Cardiac fibroblast (primary cell): ENCODE data around the gene RIBC2.
A peak's percentile ranks its signal among the peaks of the same experiment; 100 is the strongest.

Source experiments
- DNase-seq, 2 donors: peaks; one replicate each; pipeline versions ENCODE4 v3.0.0 to v3.0.0-alpha.2; 2010; ENCODE audit warnings: low read depth in 2 of 2
- H3K4me3 ChIP-seq, 2 donors: replicated peaks in 1 of 2; 1 replicate in 1 of 2; 2 replicates in 1 of 2; pipeline ENCODE4 v1.5.1; 2011; ENCODE audit warnings: low read depth in 2 of 2, low read length in 2 of 2, mild to moderate bottlenecking in 2 of 2, moderate library complexity in 1 of 2
- CTCF ChIP-seq: IDR thresholded peaks from one replicate; pipeline ENCODE4 v1.5.1; 2011; ENCODE audit warnings: low read depth, mild to moderate bottlenecking, low read length, inconsistent platforms

Gene RIBC2

GRCh38 chr22:45478108-45478771 is 64.7 kb downstream of the RIBC2 start:
- peak; percentile 67 to 93 for DNase-seq
- no peak overlapping the region for H3K4me3 ChIP-seq
- no peak for TF ChIP-seq CTCF

- no peak for DNase-seq
- H3K4me3 ChIP-seq: no peak overlapping the region
- no peak for TF ChIP-seq CTCF
Measured at GRCh38 chr22:45480717-45481116, 67.2 kb downstream of the RIBC2 start.

GRCh38 chr22:45481661-45482060 is 68.2 kb downstream of the RIBC2 start:
- no peak for TF ChIP-seq CTCF
- H3K4me3 ChIP-seq: no peak overlapping the region
- no peak for DNase-seq
